Testis (tissue), 2 donors: Measurements from ENCODE around the gene MEIOB.

Experiments
- POLR2A ChIP-seq: fragments of 450-650 bp; IDR thresholded peaks from one replicate; pipeline ENCODE4 v1.6.1; 2017; ENCODE audit warnings: antibody characterized with exemption, mild to moderate bottlenecking, moderate library complexity
- TF ChIP-seq, protein P1 (sequence below), 3 experiments: fragments of 450-650 bp in 2 of 3; fragments of 200-600 bp in 1 of 3; sonication (generic) in 1 of 3; IDR thresholded peaks; one replicate each; pipeline ENCODE4 v1.5.1; 2016 to 2019; ENCODE audit warnings: antibody characterized with exemption in 3 of 3, mild to moderate bottlenecking in 2 of 3, moderate library complexity in 1 of 3

DNA sequence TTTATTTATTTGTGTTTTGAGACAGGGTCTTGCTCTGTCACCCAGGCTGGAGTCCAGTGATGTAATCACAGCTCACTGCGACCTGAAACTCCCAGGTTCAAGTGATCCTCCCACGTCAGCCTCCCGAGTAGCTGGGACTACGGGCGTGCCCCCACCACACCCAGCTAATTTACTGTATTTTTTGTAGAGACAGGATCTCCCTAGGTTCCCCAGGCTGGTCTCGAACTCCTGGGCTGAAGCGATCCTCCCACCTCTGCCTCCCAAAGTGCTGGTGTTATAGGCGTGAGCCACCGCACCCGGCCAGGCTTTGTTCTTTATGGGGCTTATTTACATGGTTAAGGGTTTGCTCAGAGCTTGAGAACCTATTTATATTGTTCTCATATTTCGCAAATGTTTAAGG, 5.8 kb upstream of the MEIOB start:
- no peak for TF ChIP-seq POLR2A
- TF ChIP-seq, protein P1, sequence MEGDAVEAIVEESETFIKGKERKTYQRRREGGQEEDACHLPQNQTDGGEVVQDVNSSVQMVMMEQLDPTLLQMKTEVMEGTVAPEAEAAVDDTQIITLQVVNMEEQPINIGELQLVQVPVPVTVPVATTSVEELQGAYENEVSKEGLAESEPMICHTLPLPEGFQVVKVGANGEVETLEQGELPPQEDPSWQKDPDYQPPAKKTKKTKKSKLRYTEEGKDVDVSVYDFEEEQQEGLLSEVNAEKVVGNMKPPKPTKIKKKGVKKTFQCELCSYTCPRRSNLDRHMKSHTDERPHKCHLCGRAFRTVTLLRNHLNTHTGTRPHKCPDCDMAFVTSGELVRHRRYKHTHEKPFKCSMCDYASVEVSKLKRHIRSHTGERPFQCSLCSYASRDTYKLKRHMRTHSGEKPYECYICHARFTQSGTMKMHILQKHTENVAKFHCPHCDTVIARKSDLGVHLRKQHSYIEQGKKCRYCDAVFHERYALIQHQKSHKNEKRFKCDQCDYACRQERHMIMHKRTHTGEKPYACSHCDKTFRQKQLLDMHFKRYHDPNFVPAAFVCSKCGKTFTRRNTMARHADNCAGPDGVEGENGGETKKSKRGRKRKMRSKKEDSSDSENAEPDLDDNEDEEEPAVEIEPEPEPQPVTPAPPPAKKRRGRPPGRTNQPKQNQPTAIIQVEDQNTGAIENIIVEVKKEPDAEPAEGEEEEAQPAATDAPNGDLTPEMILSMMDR (IDR thresholded peaks at IDR 0.05) = no peak
